ENCODE measurements around the gene BTN3A1. TPM values are rescaled to one million over a fixed set of nuclear protein-coding genes. Genes with fewer than 3 reads are reported as not detected.

BTN3A1 gene
- total and polyA plus RNA-seq, 2 of the 13 experiments (the other 11 are each of a cell fraction or from before 2014, with no cell fraction given) = 13.3 to 14.0 TPM

GRCh38 chr6:26362836-26363220, 39.2 kb upstream of the BTN3A1 start:
- Histone ChIP-seq H3K9me3 (ENCODE audit: low read length) (no peaks in the 10 kb centered on the region), H3K27ac (ENCODE audit: extremely low read length, insufficient read depth, low read length) (no peak overlapping the region), H3K27me3 (ENCODE audit: control insufficient read depth in 1 of 2, insufficient read depth in 2 of 2, low read length in 2 of 2) (no peaks in the 10 kb centered on the region; a peak in 1 of 5 replicates), H3K4me2 (ENCODE audit: low read depth, low read length) (peak overlapping the region; percentile 76), H3K9ac (ENCODE audit: insufficient read depth, low read depth, low read length) (no peak overlapping the region), H4K20me1 (ENCODE audit: insufficient read depth, low read length) (no peaks in the 10 kb centered on the region), H3K4me1 (ENCODE audit: insufficient read depth, low read length) (peaks cover 56% of the 10 kb centered on the region), H3K79me2 (ENCODE audit: insufficient read depth, low read length) (peaks cover 3% of the 10 kb centered on the region), H3K4me3 (replicated peaks in 1 of 3; ENCODE audit: insufficient read depth in 1 of 3, low read depth in 2 of 3, low read length in 3 of 3) (no peak overlapping the region), H2AFZ (ENCODE audit: low read length) (peak overlapping the region; percentile 75), H3K36me3 (replicated peaks in 1 of 2; ENCODE audit: control insufficient read depth in 1 of 2, insufficient read depth in 2 of 2, low read length in 2 of 2) (no peaks in the 10 kb centered on the region)
- ChIA-PET CTCF (ENCODE audit: low intra/inter-chr PET ratio, low total read pairs) (no interaction called here), POLR2A (interaction anchor here (2.3 to 3.3 kb wide), 2 partner anchors 13 to 17 kb away, joined by 6 to 13 read pairs; no protein-coding TSS in a partner anchor)
- no TSS peak for BruUV-seq (replicated peaks)
- in situ Hi-C loops (cut with HindIII; ENCODE audit: extremely low pct_ligation_motif_present, low pct_unique_long_range_greater_than_20kb) (no loop called here), intact Hi-C loops (cut with micrococcal nuclease; ENCODE audit: unreplicated experiment) (no loop called here)
- DNase-seq (ENCODE audit: low spot score) = no peak
- WGBS (ENCODE audit: low lambda C conversion rate) = 63% methylated on average over 3 of the region's 3 CpGs
- ATAC-seq = no peak
- FAIRE-seq = no peak
- TF ChIP-seq NCOA2 (CRISPR knock-in tag; IDR thresholded peaks at IDR 0.05) = no peak
- TF ChIP-seq FOSL2 (CRISPR knock-in tag; IDR thresholded peaks at IDR 0.05) = no peak
- no peak for TF ChIP-seq HMG20B (CRISPR knock-in tag; conservative IDR thresholded peaks at IDR 0.05)
- no peak for TF ChIP-seq ZNF572 (CRISPR knock-in tag; IDR thresholded peaks at IDR 0.05)
- no peak for TF ChIP-seq ZNF570 (CRISPR knock-in tag; IDR thresholded peaks at IDR 0.05; ENCODE audit: borderline replicate concordance)
- no peak for TF ChIP-seq ZNF124 (CRISPR knock-in tag; IDR thresholded peaks at IDR 0.05)
- no peak for TF ChIP-seq NAIF1 (CRISPR knock-in tag; IDR thresholded peaks at IDR 0.05; ENCODE audit: borderline replicate concordance)
- TF ChIP-seq CEBPG (CRISPR knock-in tag; IDR thresholded peaks at IDR 0.05) = peak; percentile 51
- TF ChIP-seq ZNF597 (CRISPR knock-in tag; IDR thresholded peaks at IDR 0.05) = no peak
- TF ChIP-seq IRF1 (CRISPR knock-in tag; IDR thresholded peaks at IDR 0.05; ENCODE audit: low read depth) = no peak
- no peak for TF ChIP-seq ZBTB7A (CRISPR knock-in tag; IDR thresholded peaks at IDR 0.05)
- TF ChIP-seq RFXANK (CRISPR knock-in tag; IDR thresholded peaks at IDR 0.05) = 0 out of 2 replicates have a peak, but pooled peaks have one; percentile 22
- TF ChIP-seq ZNF713 (CRISPR knock-in tag; IDR thresholded peaks at IDR 0.05) = no peak
- TF ChIP-seq GMEB2 (CRISPR knock-in tag; IDR thresholded peaks at IDR 0.05; ENCODE audit: low read depth) = no peak
- no peak for TF ChIP-seq ATF6 (CRISPR knock-in tag; conservative IDR thresholded peaks at IDR 0.05)
- TF ChIP-seq HOXA9 (CRISPR knock-in tag; IDR thresholded peaks at IDR 0.05; ENCODE audit: borderline replicate concordance) = no peak
- TF ChIP-seq FOXK1 (CRISPR knock-in tag; IDR thresholded peaks at IDR 0.05; ENCODE audit: borderline replicate concordance, low read depth) = no peak
- peak; percentile 56; the same call in 1 of the 2 replicates for TF ChIP-seq CREB1 (IDR thresholded peaks at IDR 0.05)
- peak; percentile 37; the same call in 1 of the 2 replicates for TF ChIP-seq CREB1 (CRISPR knock-in tag; IDR thresholded peaks at IDR 0.05)
- TF ChIP-seq ZNF343 (CRISPR knock-in tag; IDR thresholded peaks at IDR 0.05) = no peak
- TF ChIP-seq CEBPB (IDR thresholded peaks at IDR 0.05; ENCODE audit: borderline replicate concordance, low read depth, low read length) = peak; percentile 84
- 0 out of 2 replicates have a peak, but pooled peaks have one; percentile 23 for TF ChIP-seq RFX5 (IDR thresholded peaks at IDR 0.05; ENCODE audit: low read depth, low read length)
